HG03066 (cell line): ENCODE measurements around the gene MRPL44.
"Not testable (repeated sequence)": the region's sequence is repeated elsewhere in the genome, so short reads cannot be mapped to it uniquely, and the experiment has no call there.

Experiments used
- ATAC-seq: cut with Tn5 transposase; IDR thresholded peaks from one replicate; pipeline ENCODE4 v1.9.1; 2021; ENCODE audit warnings: low read depth; ENCODE audit not compliant: unreplicated experiment

The MRPL44 gene

GRCh38 chr2:224000662-224001061, 43.4 kb downstream of the MRPL44 start:
- not testable (repeated sequence) for ATAC-seq

- ATAC-seq = no peak
These were observed 46.9 kb downstream of the MRPL44 start for GRCh38 chr2:224004105-224004695.

- ATAC-seq = no peak
These were observed 51.5 kb downstream of the MRPL44 start for GRCh38 chr2:224008702-224009261.

- no peak for ATAC-seq
These were observed 52.5 kb downstream of the MRPL44 start for GRCh38 chr2:224009605-224010315.

GRCh38 chr2:224011837-224012236, 54.6 kb downstream of the MRPL44 start:
- ATAC-seq = no peak

- no peak for ATAC-seq
These were observed 57.1 kb downstream of the MRPL44 start for GRCh38 chr2:224014336-224014735.

- no peak for ATAC-seq
These were observed 59.7 kb downstream of the MRPL44 start for GRCh38 chr2:224016963-224017362.
